Caki2 (cell line): ENCODE data around the gene NHERF2. TPM values are rescaled to one million over a fixed set of nuclear protein-coding genes. Genes with fewer than 3 reads are reported as not detected.

Experiments used
- DNase-seq: peaks from one replicate; pipeline ENCODE4 v3.0.0-alpha.2; 2015; ENCODE audit warnings: low read depth
- in situ Hi-C: cut with HindIII; loops from 2 replicates; pipeline ENCODE4 v1.10.0; 2016; ENCODE audit warnings: low sequenced_read_pairs, low pct_unique_long_range_greater_than_20kb, mixed read lengths
- total RNA-seq: library from RNA; depleted of rRNA; stranded (reverse); fragments of >200 nt; shearing (Covaris generic); gene quantifications from 2 replicates; pipeline ENCODE4 v1.2.3, GENCODE V29; 2014; ENCODE audit warnings: low replicate concordance

NHERF2 gene
- total RNA-seq, 1 experiment from 2014 or later = 30.3 TPM

DNA sequence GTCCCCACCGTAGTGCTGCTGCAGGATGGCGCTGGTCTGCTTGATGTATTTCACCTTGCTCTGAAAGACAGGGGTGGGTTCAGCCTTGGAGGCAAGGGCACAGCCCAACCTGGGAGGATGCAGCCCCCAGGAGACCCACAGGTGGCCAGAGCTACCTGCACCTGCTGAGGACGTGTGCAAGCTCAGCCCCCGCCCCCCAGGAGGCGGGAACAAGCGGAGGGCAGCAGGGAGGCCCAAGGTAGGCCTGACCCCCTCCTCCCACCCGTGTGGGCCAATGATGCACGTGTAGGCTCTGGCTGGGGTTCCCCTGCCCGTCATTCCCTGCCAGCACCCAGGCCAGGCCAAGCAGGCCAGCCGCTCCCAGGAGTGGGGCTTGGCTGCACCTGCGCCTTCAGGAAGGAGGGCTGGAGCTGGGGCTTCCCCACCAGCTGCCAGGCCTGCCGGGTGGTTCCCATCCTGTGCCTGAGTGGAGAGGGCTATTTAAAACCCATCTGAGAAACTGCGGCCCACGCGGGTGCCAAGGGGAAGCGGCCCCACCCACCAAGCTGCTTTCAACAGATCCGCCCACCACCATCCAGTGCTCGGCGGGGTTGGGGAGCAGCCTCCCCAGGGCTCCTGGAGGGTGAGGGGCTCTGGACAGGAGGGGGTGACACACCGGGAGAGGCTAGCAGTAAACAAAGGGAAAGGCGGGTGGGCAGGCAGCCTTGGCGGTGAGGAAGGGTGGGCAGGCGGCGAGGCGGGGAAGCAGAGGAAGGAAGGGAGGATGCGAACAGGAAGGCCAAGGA is 17.2 kb downstream of the NHERF2 start:
- in situ Hi-C loops = loop anchor here (25.0 kb wide), 1 partner anchor 468 kb away; the partner anchor contains the start of genes AMDHD2 and ATP6V0C
- DNase-seq = peak; percentile 77

DNA sequence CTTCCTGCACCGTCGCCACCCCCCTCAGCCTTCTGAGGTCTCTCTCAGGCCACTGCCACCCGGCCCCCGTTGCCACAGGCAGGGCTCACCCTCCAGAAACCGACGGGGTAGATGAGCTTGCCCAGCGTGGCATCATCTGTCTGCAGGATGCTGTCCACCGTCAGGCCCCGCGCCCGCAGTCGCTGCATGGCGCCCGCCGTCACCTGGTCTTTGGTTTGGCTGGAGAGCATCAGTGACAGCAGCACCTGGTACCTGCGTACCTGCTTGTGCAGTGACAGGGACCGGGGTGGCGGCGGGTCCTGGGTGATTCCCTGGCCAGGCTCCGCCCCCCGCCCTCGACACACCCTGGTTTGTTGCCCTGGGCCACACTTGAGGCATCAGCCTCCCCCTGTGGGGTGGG is 17.8 kb downstream of the NHERF2 start:
- in situ Hi-C loops = loop anchor here (25.0 kb wide), 1 partner anchor 468 kb away; the partner anchor contains the start of genes AMDHD2 and ATP6V0C
- DNase-seq = no peak

DNA sequence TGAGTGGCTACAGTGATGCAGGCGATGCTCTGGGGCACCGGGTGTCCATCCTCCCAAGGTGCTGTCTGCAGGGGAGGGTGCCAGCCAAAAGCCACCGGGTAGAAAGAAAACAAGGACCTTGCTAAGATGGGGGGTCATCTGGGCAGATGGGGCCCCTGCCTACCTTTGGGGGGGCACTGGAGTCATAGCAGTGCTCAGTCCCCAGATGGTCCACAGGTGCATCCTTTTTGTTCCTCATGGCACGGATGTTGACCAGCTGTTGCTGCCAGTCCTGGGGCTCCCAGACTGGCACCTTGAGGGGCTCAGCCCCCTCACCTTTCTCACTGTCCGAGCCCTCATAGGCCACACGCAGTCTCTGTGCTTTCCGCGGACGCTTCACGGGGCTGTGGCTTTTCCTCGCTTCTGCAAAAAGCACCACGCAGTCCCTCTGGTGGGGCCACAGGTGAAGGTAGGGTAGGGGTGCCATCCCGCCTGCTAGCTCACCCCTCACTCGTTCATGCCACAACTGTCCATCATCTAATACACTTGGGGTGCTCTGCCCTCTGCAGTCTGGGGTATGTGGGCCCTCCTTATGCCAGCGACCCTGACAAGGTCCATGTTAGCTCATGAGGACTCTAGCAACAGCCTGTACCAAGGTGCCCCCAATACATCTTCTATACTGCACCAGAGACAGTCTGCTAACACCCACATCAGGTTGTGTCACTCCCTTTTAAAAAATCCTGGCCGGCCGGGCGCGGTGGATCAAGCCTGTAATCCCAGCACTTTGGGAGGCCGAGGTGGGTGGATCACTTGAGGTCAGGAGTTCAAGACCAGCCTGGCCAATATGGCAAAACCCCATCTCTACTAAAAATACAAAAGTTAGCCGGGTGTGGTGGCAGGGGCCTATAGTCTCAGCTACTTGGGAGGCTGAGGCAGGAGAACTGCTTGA is 19.5 kb downstream of the NHERF2 start:
- in situ Hi-C loops = loop anchor here (25.0 kb wide), 1 partner anchor 466 kb away; the partner anchor contains the start of genes AMDHD2 and ATP6V0C
- no peak for DNase-seq

DNA sequence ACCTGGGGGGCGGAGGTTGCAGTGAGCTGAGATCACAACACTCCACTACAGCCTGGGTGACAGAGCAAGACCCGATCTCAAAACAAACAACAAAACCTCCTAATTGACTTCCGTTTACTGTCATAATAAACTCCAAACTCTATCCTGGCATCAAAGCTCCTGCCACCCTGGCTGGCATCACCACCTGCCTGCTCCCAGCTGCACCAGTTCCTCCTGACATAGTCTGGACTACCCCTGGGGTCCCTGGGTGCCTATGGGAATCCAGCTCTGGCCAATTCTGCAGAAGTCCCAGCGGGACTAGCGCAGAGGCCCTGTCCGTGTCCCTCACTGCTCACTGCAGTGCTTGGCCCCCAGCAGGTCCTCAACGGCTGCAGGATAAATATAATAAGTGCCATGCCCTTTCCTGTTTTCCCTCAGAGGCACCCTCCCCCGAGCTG is 20.2 kb downstream of the NHERF2 start:
- DNase-seq = no peak
- in situ Hi-C loops = loop anchor here (25.0 kb wide), 1 partner anchor 465 kb away; the partner anchor contains the start of genes AMDHD2 and ATP6V0C

DNA sequence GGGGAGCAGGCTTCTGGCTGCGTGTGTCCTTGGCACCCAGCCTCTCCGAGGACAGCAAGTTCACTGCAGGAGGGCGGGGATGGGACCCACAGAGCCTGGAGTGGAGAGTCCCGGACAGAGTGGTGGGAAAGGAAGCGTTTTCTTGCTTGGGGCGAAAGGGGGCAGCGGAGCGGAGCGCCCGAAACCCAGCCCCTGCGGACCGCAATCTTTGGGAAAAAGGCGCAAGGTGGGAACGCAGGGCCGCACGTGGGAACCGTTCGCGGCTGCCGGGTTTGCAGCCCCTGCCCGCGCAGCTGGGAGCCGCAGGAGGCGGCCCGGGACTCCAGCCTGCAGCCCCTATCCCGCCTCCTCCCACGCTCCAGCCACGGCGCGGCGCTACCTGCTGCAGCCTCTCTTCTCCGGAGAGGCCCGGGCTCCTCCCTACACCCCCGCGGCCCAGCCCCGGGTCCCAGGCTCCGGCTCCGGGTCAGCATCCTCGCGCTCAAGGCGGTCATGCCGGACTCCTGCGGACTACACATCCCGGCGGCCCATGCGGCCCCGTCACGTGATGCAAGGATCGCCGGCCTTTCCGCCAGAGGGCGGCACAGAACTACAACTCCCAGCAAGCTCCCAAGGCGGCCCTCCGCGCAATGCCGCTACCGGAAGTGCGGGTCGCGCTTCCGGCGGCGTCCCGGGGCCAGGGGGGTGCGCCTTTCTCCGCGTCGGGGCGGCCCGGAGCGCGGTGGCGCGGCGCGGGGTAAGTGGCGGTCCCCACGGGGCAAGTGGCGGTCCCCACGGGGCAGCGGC is 20.8 kb downstream of the NHERF2 start, which contains the start of the genes NTHL1 and TSC2:
TSS of gene NTHL1 (minus strand) at position 505 of the 786 bp plus-strand sequence. CDS start at position 494, 11 bp downstream.
TSS of gene TSC2 (plus strand) at position 656 of the 786 bp plus-strand sequence. CDS start 631 bp downstream, outside the sequence.
- in situ Hi-C loops = loop anchor here (25.0 kb wide), 1 partner anchor 465 kb away; the partner anchor contains the start of genes AMDHD2 and ATP6V0C
- peak; percentile 97 for DNase-seq

DNA sequence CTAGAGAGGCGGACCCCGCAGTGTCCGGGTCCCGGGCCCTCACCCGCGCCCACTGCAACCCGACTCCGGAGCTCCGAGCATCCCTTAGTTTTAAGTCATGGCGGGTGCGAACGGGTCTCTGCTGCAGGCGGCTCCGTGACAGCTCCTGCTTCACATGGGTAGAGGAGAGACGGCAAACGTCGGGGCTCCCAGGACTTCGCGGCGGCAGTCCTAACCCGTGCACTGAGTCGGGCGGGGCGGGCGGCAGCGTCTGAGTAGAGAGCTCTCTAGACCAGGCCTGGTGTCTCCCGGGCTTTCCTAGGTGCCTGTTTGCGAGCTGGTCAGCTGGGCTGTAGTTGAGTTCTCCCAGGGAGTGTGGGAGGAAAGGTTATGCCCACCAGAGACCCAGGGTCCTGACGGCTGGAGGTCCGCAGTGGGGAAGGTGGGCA is 21.4 kb downstream of the NHERF2 start:
- in situ Hi-C loops = loop anchor here (25.0 kb wide), 1 partner anchor 464 kb away; the partner anchor contains the start of genes AMDHD2 and ATP6V0C
- DNase-seq = no peak

DNA sequence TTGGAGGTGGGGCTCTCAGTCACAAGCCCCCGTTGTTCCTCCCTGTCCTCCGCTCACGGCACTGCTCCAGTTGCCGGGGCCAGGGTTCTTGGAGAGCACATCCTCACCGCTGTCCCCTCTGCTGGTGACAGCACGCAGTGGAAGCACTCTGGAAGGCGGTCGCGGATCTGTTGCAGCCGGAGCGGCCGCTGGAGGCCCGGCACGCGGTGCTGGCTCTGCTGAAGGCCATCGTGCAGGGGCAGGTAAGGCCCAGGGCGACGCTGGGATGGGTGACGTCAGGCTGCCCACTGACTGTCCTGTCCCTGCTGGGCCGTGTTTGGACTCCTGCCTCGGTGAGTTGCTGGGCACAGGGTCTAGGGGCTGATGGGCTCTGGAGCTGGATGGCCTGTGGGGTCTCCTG is 26.5 kb downstream of the NHERF2 start:
- DNase-seq = no peak
- in situ Hi-C loops = no loop called here

DNA sequence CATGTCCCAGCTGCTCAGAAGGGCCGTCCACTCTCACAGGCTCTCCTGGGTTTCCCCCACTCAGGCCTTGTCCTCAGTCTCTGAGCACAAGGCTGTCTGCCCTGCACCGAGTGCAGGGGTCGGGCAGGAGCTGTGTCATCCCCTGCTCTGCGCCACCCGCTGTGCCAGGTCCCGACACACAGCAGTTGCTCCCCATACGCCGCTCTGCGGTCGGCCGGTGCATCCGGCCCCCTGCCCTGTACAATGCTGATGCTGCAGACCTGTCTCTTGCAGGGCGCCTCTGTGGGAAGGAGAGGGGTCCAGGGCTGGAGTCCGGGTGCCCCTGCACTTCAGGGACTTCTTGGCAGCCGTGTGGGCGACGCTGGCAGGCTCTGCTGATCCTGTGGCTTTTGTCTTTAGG is 27.2 kb downstream of the NHERF2 start:
- in situ Hi-C loops = no loop called here
- DNase-seq = no peak

DNA sequence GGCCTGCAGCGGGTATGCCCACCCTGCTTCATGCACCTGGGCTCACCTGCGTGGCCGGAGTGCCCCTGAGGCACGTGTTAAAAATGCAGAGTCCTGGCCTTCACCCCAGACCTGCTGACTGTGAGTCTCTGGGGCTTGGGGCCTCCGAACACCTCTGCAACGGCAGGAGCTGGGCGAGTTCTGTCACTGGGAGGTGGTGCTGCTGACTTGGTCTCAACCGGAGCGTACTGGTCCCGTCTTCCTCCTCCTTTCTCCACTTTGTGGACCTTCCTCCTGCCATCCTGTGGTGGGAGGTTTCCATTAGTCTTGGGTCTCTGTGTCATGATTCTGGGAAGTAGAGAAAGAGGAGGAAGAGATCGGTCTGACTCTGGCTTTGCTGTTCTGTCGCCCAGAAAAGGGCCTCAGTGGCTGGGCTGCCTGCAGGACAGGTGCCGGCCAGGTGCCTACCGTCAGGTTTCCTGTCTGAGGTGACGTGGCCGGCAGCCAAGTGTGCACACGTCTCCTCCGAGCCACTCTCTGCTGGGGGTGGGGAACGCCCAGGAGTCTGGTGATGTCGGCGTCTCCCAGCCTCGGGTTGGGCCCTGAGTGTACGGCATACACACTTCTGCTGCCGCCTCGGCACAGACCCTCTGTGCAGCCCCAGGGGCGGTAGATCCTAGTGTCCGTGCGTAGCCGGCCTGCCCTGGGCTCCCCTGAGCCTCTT is 28.0 kb downstream of the NHERF2 start:
- in situ Hi-C loops = no loop called here
- no peak for DNase-seq

DNA sequence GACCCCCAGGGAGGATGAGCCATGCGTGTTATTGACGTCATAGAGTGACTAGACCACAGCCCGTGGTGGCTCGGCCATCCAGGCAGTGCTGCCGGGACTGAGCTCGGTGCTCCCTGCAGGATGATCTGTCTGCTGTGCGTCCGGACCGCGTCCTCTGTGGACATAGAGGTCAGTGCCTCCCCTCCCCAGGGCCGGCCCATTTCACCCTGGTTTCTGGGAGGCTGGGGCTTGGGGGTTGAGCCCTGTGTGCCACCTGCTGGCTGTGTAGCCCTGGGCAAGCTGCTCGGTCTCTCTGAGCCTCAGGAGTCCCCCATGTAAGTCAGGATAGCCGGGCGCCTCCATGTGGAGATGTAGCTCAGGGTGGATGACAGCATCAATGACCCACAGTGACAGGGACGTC is 29.4 kb downstream of the NHERF2 start:
- in situ Hi-C loops = no loop called here

DNA sequence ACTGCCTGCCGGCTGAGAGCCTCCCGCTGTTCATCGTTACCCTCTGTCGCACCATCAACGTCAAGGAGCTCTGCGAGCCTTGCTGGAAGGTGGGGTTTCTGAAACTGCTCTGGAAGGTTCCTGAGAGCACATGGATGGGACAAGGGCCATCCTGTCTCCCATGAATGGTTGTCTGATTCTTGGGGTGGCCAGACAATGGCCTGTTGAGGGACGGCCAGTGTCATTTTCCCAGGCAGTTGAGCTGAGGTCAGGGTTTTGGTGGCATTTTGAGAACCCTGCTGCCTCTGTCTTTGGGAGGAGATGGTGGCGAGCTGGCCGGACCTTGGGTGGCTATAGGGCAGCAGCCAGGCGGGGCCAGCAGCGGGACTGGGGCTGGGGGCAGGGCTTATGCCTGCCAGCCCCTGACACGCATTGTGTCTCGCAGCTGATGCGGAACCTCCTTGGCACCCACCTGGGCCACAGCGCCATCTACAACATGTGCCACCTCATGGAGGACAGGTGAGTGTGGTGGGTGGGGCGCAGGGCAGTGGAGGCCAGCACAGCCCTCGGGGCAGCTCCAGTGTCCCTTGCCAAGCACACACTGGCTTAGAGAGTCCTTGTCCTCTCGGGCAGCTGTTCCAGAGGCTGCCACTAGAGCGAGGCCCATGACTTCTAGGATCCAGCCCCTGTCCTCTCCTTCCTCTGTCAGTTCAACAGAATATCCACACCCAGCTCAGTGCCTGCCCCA is 30.1 kb downstream of the NHERF2 start:
- in situ Hi-C loops = no loop called here
- no peak for DNase-seq

More for the DNA sequence above, 29.4 kb downstream of the NHERF2 start:
- DNase-seq = no peak

DNA sequence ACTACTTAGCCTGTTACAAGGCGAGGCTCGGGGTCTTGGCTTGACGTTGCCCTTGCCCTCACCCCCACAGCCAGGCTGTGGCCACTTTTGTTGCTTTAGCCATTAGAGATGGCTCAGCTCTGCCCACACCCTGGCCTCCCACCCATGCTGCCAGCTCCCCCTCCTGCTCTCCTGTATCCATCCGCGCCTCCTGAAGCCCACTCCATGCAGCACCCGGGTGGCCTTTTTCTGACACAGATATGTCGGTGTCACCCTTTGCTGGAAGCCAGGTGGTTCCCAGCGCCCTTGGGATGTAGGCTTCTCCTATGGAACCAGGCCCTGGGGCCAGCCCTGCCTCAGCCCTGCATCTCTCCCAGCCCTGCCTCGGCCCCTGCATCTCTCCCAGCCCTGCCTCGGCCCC is 30.7 kb downstream of the NHERF2 start:
- in situ Hi-C loops = no loop called here
- DNase-seq = no peak

DNA sequence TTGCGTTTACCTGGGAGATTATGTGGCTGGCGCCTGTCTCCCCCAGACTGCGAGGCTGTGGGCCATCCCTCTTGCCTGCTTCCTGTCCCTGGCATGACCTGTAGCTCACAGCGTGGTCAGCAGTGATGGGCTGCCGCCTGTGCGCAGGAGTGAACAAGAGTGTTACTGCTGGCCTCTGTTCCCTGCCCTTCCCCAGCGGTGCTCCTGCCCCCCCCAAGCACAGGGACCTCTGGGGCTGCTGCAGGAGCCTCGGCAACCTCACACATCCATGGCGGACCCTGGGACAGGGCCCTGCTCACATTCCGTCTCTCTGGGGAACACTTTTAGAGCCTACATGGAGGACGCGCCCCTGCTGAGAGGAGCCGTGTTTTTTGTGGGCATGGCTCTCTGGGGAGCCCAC is 31.7 kb downstream of the NHERF2 start:
- DNase-seq = no peak
- in situ Hi-C loops = no loop called here

DNA sequence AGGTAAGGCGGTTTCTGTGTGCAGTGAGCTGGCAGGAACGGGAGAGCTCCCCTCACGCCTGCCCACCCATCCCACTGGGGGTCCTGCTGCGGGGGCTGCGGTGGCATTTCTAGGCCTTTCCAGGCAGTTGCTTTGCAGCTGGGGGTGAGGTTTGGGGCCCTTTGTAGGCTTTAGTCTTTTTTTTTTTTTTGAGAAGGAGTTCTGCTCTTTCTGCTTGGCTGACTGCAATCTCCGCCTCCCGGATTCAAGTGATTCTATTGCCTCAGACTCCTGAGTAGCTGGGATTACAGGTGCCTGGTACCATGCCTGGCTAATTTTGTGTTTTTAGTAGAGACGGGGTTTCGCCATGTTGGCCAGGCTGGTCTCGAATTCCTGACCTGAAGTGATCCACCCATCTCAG is 32.2 kb downstream of the NHERF2 start:
- DNase-seq = peak; percentile 39
- in situ Hi-C loops = no loop called here

DNA sequence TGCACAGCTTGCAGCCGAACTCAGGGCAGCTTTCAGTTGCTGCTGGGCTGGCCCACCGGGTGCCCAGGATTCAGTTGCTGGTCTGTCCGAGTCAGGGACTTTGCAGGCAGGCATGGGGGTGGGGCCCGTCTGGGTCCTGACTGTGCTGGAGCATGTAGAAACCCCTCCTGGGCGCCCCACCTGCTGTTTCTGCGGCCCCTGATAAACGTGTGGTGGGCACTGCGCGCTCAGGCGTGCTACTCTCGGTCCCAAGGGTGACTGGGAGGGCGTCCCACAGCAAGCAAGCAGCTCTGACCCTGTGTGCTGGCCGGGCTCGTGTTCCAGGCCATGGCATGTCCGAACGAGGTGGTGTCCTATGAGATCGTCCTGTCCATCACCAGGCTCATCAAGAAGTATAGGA is 33.6 kb downstream of the NHERF2 start:
- DNase-seq = no peak
- in situ Hi-C loops = no loop called here

DNA sequence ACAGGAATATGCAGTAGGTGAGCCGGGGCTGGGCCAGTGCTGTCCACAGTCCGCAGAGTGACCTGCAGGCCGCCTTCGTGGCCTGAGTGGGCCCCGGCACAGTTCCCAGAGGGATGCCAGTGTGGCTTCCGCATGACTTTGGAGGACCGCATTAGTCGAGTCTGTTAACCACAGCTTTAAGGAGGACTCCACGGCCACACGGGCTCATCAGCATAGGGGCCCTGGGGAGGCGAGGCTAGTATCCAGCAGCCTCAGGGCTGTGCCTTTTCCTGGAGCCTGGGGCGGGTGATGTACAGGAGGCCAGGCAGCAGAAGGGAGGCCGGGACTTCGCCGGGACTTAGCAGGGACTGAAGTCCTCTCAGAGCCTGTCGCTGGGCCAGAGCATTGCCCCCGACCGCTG is 34.3 kb downstream of the NHERF2 start:
- in situ Hi-C loops = no loop called here
- no peak for DNase-seq

DNA sequence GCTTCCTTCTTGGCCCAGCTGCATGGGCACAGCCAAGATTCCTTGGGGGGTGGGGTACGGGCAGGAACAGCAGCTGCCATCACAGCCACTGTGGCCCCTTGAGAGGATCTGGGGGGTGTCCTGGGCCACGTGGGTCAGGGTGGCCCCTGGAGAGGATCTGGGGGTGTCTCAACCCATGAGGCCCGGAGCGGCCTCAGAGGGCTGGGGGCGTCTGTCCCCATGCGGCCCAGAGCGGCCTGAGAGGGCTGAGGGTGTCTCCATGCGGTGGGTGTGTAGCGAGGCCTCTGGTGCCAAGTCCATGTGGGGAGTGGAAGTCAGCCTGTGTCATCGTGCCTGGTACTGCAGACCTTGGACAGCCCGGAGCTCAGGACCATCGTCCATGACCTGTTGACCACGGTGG is 34.8 kb downstream of the NHERF2 start:
- no peak for DNase-seq
- in situ Hi-C loops = no loop called here
